ENCODE measurements around the gene ROGDI. TPM values are rescaled to one million over a fixed set of nuclear protein-coding genes. Genes with fewer than 3 reads are reported as not detected.

ROGDI gene
- total and polyA plus RNA-seq, 4 donors = 14.0 to 28.1 (median 17.4) TPM

DNA sequence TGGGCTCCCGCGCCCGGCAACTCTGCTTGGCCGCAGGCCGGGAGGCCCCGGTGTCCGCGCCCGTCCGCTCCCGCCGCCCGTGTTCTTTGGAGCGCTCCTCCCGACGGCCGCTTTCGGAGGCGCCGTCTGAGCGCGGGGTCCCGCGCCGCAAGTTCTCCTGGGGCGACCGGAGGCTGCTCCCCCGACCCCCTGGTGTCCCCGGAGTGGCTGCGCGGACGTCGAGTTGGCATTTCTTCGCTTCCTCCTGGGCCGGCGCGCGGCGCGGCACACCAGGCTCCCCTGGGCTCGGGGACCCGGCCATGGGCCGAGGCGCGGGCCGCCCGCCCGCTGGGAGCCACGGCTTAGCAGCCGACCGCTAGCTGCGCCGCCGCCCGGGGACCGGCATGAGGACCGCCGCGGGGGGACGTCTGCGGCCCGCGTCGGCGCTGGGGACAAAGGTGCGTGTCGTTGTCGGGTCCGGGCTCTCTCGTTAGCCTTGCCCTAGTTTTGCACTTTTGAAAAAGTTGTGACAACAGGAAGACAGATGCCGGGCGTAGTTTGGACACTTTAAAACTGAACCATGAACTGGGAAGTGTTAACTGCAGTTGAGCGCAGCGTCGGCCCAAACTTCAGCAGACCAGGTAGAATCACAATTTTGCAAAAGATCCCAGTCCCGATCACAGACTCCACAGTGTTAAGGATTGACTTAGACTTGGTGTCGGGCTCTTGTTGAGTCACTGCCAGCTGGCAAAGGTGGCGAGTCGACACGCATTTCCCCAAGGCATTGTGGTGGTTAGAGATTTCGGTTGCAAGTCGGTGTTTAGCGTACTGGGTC lies 45.5 kb upstream of the ROGDI start:
- Histone ChIP-seq H3K9ac (ENCODE audit: low read depth in 1 of 2, low read length in 2 of 2) (peak overlapping the region; percentile 86 to 92), H3K9me3 (ENCODE audit: control insufficient read depth in 4 of 4, low read length in 3 of 4) (no peaks in the 10 kb centered on the region), H3K4me1 (ENCODE audit: control insufficient read depth in 4 of 4, insufficient read depth in 4 of 4, low read length in 3 of 4) (peaks cover 4 to 39% (median 33%) of the 10 kb centered on the region in 4 donors), H3K4me3 (ENCODE audit: low read depth in 1 of 3, low read length in 3 of 3) (peak overlapping the region; percentile 89 to 96 (median 93)), H3K27me3 (ENCODE audit: control insufficient read depth in 4 of 4, insufficient read depth in 4 of 4, low read length in 3 of 4) (no peaks in the 10 kb centered on the region), H3K27ac (ENCODE audit: low read depth in 1 of 2, low read length in 2 of 2) (peak overlapping the region; percentile 94 to 95), H3K36me3 (ENCODE audit: control insufficient read depth in 4 of 4, insufficient read depth in 3 of 4, low read depth in 1 of 4, low read length in 3 of 4) (peaks cover 5 to 19% (median 12%) of the 10 kb centered on the region in 4 donors)
- no peak for TF ChIP-seq EGR1 (IDR thresholded peaks at IDR 0.05; ENCODE audit: low read depth in 2 of 2)
- peak in 1 of 2 donors; percentile 15 for TF ChIP-seq HNF4A (conservative IDR thresholded peaks at IDR 0.05)
- TF ChIP-seq TAF1 (conservative IDR thresholded peaks at IDR 0.05) = no peak
- peak; percentile 15 for TF ChIP-seq SP1 (IDR thresholded peaks at IDR 0.05)
- peak; percentile 57 for DNase-seq (ENCODE audit: low spot score)
- WGBS = under 1% methylated on average over 83 of the region's 83 CpGs

DNA sequence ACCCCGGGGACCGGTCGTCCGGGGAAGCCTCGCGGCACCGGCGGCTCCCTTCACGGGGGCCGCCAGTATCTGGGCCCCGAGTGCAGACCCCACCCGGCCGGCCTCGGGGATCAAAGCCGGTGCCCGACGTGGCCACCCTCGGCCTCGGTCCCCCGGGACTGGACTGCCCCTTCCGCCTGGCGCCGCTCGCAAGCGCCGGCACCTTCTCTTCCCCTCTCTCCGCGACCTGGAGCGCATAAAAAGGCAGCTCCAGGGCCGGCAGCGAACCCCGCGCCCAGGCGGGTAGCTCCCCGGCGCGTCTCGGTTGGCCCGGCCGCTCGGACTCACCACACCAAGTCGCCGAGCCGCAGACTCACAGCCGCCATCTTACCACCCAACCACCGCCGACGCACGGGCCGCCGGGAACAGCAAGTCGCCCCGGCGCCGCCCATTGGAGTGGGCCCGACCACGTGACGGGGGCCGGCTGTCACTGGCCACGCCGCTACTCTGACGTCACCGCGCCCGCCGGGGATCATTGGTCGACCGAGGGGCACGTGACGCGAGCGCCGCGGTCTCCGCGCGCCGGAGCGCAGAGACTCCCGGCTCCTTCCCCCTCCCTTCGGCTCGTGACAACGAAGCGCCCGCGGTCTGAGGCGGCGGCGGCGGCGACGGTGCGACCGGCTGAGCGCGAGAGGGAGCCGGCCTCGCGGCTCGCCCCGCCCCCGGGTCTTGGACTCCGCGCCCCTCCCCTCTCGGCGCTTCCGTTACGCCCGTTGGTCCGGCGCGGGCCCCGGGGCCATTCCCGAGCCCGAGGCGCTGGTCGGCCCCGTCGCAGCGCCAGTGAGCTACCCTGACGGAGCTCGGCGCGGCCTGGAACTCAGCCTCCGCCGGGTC lies 44.7 kb upstream of the ROGDI start, which contains the start of the genes GLYR1 and UBN1:
TSS of gene GLYR1 (minus strand) at position 388 of the 873 bp plus-strand sequence. CDS start at position 365, 23 bp downstream.
TSS of gene UBN1 (plus strand) at position 581 of the 873 bp plus-strand sequence. CDS start 5,437 bp downstream, outside the sequence.
- peak within 1 kb of the TSS; percentile 89 to 96 (median 93) for H3K4me3 ChIP-seq (ENCODE audit: low read depth in 1 of 3, low read length in 3 of 3)
- DNase-seq (ENCODE audit: low spot score) = peak; percentile 99
- peak within 1 kb of the TSS; percentile 94 to 95 for H3K27ac ChIP-seq (ENCODE audit: low read depth in 1 of 2, low read length in 2 of 2)
- H3K4me1 ChIP-seq (ENCODE audit: control insufficient read depth in 4 of 4, insufficient read depth in 4 of 4, low read length in 3 of 4) = peaks cover 4 to 38% (median 33%) of the 10 kb centered on the region in 4 donors
- H3K9ac ChIP-seq (ENCODE audit: low read depth in 1 of 2, low read length in 2 of 2) = peak within 1 kb of the TSS; percentile 86 to 92
- TF ChIP-seq HNF4A (conservative IDR thresholded peaks at IDR 0.05) (no peak), HNF4G (IDR thresholded peaks at IDR 0.05) (no peak), EGR1 (IDR thresholded peaks at IDR 0.05; ENCODE audit: low read depth in 2 of 2) (no peak), GABPA (IDR thresholded peaks at IDR 0.05 in 1 of 2, conservative IDR thresholded peaks at IDR 0.05 in 1 of 2) (peak in 1 of 2 donors; percentile 12), SP1 (IDR thresholded peaks at IDR 0.05) (peak; percentile 73), TAF1 (conservative IDR thresholded peaks at IDR 0.05) (no peak), RXRA (IDR thresholded peaks at IDR 0.05) (no peak), NR2F2 (IDR thresholded peaks at IDR 0.05) (no peak), YY1 (IDR thresholded peaks at IDR 0.05) (peak; percentile 95), JUND (IDR thresholded peaks at IDR 0.05) (no peak), RAD21 (IDR thresholded peaks at IDR 0.05) (peak in 1 of 2 donors; percentile 19), FOXA1 (IDR thresholded peaks at IDR 0.05) (no peak), FOXA2 (IDR thresholded peaks at IDR 0.05) (no peak)
- TF ChIP-seq, protein P1, sequence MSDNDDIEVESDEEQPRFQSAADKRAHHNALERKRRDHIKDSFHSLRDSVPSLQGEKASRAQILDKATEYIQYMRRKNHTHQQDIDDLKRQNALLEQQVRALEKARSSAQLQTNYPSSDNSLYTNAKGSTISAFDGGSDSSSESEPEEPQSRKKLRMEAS (IDR thresholded peaks at IDR 0.05) = no peak
- TF ChIP-seq, protein P2, sequence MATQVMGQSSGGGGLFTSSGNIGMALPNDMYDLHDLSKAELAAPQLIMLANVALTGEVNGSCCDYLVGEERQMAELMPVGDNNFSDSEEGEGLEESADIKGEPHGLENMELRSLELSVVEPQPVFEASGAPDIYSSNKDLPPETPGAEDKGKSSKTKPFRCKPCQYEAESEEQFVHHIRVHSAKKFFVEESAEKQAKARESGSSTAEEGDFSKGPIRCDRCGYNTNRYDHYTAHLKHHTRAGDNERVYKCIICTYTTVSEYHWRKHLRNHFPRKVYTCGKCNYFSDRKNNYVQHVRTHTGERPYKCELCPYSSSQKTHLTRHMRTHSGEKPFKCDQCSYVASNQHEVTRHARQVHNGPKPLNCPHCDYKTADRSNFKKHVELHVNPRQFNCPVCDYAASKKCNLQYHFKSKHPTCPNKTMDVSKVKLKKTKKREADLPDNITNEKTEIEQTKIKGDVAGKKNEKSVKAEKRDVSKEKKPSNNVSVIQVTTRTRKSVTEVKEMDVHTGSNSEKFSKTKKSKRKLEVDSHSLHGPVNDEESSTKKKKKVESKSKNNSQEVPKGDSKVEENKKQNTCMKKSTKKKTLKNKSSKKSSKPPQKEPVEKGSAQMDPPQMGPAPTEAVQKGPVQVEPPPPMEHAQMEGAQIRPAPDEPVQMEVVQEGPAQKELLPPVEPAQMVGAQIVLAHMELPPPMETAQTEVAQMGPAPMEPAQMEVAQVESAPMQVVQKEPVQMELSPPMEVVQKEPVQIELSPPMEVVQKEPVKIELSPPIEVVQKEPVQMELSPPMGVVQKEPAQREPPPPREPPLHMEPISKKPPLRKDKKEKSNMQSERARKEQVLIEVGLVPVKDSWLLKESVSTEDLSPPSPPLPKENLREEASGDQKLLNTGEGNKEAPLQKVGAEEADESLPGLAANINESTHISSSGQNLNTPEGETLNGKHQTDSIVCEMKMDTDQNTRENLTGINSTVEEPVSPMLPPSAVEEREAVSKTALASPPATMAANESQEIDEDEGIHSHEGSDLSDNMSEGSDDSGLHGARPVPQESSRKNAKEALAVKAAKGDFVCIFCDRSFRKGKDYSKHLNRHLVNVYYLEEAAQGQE (IDR thresholded peaks at IDR 0.05) = peak; percentile 26
- TF ChIP-seq, protein P3, sequence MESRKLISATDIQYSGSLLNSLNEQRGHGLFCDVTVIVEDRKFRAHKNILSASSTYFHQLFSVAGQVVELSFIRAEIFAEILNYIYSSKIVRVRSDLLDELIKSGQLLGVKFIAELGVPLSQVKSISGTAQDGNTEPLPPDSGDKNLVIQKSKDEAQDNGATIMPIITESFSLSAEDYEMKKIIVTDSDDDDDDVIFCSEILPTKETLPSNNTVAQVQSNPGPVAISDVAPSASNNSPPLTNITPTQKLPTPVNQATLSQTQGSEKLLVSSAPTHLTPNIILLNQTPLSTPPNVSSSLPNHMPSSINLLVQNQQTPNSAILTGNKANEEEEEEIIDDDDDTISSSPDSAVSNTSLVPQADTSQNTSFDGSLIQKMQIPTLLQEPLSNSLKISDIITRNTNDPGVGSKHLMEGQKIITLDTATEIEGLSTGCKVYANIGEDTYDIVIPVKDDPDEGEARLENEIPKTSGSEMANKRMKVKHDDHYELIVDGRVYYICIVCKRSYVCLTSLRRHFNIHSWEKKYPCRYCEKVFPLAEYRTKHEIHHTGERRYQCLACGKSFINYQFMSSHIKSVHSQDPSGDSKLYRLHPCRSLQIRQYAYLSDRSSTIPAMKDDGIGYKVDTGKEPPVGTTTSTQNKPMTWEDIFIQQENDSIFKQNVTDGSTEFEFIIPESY (IDR thresholded peaks at IDR 0.05) = no peak
- TF ChIP-seq, protein P4, sequence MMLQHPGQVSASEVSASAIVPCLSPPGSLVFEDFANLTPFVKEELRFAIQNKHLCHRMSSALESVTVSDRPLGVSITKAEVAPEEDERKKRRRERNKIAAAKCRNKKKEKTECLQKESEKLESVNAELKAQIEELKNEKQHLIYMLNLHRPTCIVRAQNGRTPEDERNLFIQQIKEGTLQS (IDR thresholded peaks at IDR 0.05) = no peak
- TF ChIP-seq, protein P5, sequence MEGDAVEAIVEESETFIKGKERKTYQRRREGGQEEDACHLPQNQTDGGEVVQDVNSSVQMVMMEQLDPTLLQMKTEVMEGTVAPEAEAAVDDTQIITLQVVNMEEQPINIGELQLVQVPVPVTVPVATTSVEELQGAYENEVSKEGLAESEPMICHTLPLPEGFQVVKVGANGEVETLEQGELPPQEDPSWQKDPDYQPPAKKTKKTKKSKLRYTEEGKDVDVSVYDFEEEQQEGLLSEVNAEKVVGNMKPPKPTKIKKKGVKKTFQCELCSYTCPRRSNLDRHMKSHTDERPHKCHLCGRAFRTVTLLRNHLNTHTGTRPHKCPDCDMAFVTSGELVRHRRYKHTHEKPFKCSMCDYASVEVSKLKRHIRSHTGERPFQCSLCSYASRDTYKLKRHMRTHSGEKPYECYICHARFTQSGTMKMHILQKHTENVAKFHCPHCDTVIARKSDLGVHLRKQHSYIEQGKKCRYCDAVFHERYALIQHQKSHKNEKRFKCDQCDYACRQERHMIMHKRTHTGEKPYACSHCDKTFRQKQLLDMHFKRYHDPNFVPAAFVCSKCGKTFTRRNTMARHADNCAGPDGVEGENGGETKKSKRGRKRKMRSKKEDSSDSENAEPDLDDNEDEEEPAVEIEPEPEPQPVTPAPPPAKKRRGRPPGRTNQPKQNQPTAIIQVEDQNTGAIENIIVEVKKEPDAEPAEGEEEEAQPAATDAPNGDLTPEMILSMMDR (IDR thresholded peaks at IDR 0.05; ENCODE audit: low read depth, low read length, missing input control) = no peak
- WGBS = under 1% methylated on average over 126 of the region's 126 CpGs
- peaks cover 4 to 25% (median 16%) of the 10 kb centered on the region in 4 donors for H3K36me3 ChIP-seq (ENCODE audit: control insufficient read depth in 4 of 4, insufficient read depth in 3 of 4, low read depth in 1 of 4, low read length in 3 of 4)
- H3K9me3 ChIP-seq (ENCODE audit: control insufficient read depth in 4 of 4, low read length in 3 of 4) = no peaks in the 10 kb centered on the region
- H3K27me3 ChIP-seq (ENCODE audit: control insufficient read depth in 4 of 4, insufficient read depth in 4 of 4, low read length in 3 of 4) = no peaks in the 10 kb centered on the region

Data from liver (tissue), 9 donors.